GM18498 (cell line): ENCODE data around the gene CEP57.

Experiments
- ATAC-seq: cut with Tn5 transposase; IDR thresholded peaks from one replicate; pipeline ENCODE4 v1.9.1; 2021; ENCODE audit warnings: mild to moderate bottlenecking, moderate library complexity; ENCODE audit not compliant: unreplicated experiment

CEP57 gene

GRCh38 chr11:95790123-95790932, at the start of gene CEP57:
TSS of gene CEP57 (plus strand) at chr11:95790498. CDS start at chr11:95790699, 201 bp downstream.
- ATAC-seq: peak; percentile 69

- ATAC-seq: no peak
Measured at GRCh38 chr11:95750101-95750500, 40.2 kb upstream of the CEP57 start.

GRCh38 chr11:95751515-95751914, 38.8 kb upstream of the CEP57 start:
- ATAC-seq: no peak

GRCh38 chr11:95760941-95761340, 29.4 kb upstream of the CEP57 start:
- ATAC-seq: no peak

GRCh38 chr11:95762534-95762933, 27.8 kb upstream of the CEP57 start:
- no peak for ATAC-seq

- ATAC-seq: peak; percentile 69
Measured at GRCh38 chr11:95764267-95764898, 25.9 kb upstream of the CEP57 start.

GRCh38 chr11:95766701-95767100, 23.6 kb upstream of the CEP57 start:
- no peak for ATAC-seq

GRCh38 chr11:95767498-95767897, 22.8 kb upstream of the CEP57 start:
- ATAC-seq: no peak

GRCh38 chr11:95768521-95768920, 21.8 kb upstream of the CEP57 start:
- no peak for ATAC-seq

GRCh38 chr11:95776859-95777258, 13.4 kb upstream of the CEP57 start:
- no peak for ATAC-seq

- ATAC-seq: no peak
Measured at GRCh38 chr11:95778699-95779098, 11.6 kb upstream of the CEP57 start.

- peak; percentile 46 for ATAC-seq
Measured at GRCh38 chr11:95780544-95780943, 9.8 kb upstream of the CEP57 start.

- peak; percentile 3 for ATAC-seq
Measured at GRCh38 chr11:95788921-95789505, 1.3 kb upstream of the CEP57 start.

GRCh38 chr11:95789506-95790122, 684 bp upstream of the CEP57 start, which contains the start of gene FAM76B:
TSS of gene FAM76B (minus strand) at chr11:95789782. CDS start at chr11:95789478, 304 bp downstream.
- peak; percentile 75 for ATAC-seq

GRCh38 chr11:95790933-95791708, 823 bp downstream of the CEP57 start:
- ATAC-seq: peak; percentile 12

GRCh38 chr11:95791709-95792033, 1.4 kb downstream of the CEP57 start:
- ATAC-seq: no peak

GRCh38 chr11:95792200-95792599, 1.9 kb downstream of the CEP57 start:
- ATAC-seq: no peak

GRCh38 chr11:95792700-95793099, 2.4 kb downstream of the CEP57 start:
- ATAC-seq: no peak

GRCh38 chr11:95793116-95793515, 2.8 kb downstream of the CEP57 start:
- ATAC-seq: no peak

- no peak for ATAC-seq
Measured at GRCh38 chr11:95794086-95794485, 3.8 kb downstream of the CEP57 start.
